HG03196 (cell line): ENCODE measurements around the gene ITPRIPL2.
A peak's percentile ranks its signal among the peaks of the same experiment; 100 is the strongest.

ENCODE experiments used
- ATAC-seq: cut with Tn5 transposase; IDR thresholded peaks from one replicate; pipeline ENCODE4 v1.9.1; 2021; ENCODE audit not compliant: unreplicated experiment

ITPRIPL2 gene

DNA sequence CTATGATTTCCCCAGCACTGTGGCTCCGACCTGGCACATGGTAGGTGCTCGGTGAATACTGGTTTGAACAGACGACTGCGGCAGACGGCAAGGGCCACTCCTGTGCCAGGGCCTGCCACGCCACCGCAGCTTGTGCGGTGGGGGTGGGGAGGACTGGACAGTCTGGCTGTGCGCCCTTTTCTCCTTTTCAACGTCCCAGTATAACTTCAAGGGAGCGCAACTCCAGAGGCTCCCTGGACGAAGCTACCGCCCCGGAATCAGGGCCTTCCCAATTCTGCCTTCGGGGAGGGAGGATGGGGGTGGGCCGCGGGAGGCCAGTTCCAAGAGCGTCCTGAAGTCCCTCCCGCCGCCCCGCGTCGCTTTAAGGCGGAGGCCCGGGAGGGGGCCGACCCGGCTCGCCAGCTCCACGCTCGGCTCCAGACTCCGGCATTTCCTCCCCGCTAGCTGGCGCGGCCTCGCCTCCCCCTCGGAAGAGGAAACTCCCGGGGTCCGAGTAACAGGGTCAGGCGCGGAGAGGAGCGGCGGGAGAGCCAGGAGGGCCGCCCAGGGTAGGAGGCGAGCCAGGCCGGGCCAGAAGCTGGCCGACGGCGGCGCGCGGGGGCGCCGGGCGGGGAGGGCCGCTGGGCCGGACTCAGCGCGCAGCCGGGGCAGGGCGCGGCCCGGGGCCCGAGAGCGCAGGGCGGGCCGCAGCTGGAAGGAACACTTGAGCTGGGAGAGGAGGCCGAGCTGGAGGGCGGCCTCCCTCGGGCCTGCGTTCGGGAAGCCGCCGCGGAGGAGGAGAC, at the start of gene ITPRIPL2:
ITPRIPL2 (plus strand) TSS at position 388 of the 782 bp plus-strand sequence. CDS start 498 bp downstream, outside the sequence.
- no peak for ATAC-seq

DNA sequence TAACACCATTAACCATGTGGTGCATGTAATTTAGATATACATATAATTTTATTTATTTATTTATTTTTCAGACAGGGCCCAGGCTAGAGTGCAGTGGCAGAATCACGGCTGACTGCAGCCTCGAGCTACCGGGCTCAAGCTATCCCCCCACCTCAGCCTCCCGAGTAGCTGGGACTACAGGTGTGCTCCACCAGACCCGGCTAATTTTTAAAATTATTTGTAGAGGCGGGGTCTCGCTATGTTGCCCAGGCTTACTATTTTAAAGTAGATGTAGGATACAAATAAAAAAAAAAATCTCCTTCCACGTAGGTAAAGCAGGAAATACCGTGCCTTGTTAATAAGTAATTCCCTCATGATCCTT, 46.8 kb upstream of the ITPRIPL2 start:
- ATAC-seq = no peak

DNA sequence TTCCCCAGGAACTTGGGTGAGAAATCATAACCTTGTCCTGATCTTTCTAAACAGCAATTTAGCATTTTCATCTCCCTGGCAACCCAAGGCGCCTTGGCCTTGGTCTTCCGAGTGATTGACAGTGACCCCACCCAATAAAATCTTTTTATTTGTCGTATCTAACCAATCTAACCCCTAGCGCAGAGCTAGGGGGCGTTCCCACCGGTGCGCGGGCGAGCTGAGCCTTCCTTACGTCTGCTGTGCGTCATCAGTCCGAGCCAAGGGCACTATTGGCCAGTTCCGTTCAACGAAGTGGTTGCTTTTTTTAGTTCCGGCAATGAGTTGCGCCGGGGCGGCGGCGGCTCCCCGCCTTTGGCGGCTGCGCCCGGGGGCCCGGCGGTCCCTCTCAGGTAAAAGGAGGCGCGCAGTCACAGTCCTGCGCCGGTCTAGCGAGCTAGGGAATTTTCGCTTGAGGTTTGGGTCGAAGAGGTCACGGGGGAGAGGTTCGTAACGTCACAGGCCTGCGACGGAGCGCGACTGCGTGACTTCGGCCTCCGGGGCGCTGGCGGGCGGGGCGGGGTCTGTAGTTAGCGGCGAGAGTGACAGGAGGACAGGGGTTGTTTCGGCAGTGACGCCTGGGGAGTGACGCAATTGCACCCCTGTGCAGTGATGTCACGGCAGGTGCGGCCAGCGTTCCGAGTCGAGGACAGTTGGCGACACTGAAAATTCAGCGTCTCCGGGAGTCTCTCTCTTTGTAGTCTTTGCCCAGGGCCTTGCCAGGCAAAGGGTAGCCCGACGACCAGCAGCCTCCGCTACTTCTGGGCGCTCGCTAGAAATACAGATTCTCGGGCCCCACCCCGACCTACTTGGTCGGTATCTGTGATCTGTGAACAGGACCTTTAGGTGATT, 46.2 kb upstream of the ITPRIPL2 start, which contains the start of gene COQ7:
COQ7 (plus strand) TSS at position 266 of the 888 bp plus-strand sequence; CDS start at position 317, 51 bp downstream.
- peak; percentile 93 for ATAC-seq

DNA sequence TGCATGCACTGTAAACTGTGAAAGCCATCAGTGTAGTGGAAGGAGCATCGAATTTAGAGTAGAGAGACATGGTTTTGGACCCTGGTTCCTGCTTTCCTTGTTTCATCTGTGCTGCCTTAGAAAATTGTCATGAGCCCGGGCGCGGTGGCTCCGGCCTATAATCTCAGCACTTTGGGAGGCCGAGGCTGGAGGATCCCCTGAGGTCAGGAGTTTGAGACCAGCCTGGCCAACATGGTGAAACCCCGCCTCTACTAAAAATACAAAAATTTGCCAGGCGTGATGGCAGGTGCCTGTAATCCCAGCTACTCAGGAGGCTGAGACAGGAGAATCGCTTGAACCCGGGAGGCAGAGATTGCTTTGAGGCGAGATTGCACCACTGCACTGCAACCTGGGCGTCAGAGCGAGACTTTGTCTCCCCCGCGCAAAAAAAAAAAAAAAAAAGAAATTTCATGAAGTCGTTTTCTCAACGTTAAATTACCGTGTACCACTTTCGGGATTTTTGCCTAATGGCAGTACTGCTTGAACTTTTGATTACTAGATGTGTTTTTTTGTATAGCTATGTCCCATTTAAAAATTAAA, 45.4 kb upstream of the ITPRIPL2 start:
- ATAC-seq = no peak

DNA sequence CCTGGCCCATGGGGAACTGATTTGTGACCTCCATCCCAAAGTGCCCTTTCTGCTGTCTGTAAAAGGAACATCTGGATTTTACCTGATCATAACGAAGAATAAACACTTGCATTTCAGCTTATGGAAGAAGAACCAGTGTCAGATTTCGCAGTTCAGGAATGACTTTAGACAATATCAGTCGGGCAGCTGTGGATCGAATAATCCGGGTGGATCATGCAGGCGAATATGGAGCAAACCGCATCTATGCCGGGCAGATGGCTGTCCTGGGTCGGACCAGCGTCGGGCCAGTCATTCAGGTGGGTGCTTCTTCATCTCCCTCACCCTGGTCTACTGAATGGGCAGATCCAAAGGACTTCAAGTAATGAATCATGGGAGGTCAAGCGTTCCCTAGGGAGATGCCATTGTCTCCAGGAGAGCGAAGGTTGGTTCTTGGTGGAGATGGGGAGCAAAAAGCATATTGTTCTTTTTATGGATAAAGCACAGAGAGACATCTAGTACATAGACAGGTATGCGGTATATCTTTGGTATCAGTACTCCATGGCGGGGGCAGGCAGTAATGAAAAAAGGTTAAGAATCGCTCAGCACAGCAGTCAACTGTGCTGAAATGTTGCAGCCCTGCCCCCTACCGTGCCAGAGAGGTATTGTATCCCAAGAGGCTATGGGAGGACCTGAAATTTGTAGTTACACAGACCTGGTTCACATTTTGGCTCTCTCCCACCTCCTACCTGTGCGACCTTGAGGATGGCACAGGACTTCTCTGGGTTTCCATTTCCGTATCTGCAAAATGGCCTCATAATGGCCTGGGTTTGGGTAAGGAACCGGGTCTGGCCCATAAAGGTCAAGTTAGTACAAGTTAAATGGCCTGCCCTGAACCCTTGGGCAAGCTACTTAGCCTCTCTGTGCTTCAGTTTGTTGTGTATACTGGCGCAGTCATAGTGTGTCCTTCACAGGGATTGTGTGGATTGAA, 41.7 kb upstream of the ITPRIPL2 start:
- ATAC-seq = no peak

DNA sequence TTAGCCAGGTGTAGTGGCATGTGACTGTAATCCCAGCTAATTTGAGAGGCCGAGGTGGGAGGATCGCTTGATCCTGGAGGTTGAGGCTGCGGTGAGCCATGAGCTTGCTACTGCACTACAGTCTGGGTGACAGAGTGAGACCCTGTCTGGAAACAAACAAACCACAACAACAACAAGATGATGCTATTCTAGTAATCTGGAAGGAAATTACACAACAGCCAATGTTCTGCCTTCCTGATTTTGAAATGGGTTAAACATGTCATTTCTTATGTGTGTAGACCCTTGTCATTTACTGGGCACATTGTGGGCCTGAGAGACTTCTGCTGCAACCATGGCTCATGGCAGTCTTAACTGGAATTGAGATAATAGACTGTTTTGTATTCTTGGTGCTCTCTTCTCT, 40.4 kb upstream of the ITPRIPL2 start:
- no peak for ATAC-seq

DNA sequence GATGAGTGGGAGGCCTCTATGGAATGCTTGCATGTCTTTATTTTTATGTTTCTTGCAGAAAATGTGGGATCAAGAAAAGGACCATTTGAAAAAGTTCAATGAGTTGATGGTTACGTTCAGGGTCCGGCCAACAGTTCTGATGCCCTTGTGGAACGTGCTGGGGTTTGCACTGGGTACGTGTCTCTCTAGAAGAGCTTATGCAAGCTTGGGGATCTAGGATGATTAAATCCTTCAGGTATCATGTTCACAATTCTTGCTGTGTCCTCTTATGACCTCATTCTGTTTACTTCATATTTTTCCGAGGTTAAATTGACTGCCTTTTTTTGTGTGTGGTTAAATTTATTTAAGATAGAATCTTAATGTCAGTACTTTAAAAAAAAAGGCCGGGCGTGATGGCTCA, 39.9 kb upstream of the ITPRIPL2 start:
- no peak for ATAC-seq

DNA sequence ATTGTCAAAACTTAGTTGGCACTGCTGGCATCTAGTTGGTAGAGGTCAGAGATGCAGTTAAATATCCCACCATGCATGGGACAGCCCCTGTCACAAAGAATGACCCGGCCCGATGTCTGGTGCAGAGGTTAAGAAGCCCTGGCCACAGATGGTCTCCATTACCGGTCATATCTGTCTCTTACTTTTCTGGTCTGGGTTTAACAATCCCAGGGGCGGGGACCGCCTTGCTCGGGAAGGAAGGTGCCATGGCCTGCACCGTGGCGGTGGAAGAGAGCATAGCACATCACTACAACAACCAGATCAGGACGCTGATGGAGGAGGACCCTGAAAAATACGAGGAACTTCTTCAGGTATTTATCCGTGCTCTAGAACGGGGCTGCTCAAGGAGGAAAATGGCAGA, 38.3 kb upstream of the ITPRIPL2 start:
- no peak for ATAC-seq

DNA sequence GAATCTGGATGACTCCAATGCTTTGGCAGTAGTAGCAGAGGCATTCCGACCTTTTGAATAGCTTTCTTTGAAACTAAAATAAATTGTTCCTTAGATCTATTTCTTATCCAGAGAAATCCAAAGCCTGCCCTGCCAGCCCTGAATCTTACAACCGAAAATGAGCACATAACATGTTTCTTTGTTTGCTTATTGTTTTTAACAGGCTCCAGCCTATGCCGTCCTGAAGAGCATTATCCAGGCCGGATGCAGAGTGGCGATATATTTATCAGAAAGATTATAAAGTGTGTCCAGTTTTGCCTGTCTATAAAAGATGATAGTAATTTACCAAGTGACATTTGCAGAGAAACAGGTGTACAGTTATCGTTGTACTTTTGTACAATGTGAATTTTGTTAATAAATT, 35.9 kb upstream of the ITPRIPL2 start:
- ATAC-seq = no peak

DNA sequence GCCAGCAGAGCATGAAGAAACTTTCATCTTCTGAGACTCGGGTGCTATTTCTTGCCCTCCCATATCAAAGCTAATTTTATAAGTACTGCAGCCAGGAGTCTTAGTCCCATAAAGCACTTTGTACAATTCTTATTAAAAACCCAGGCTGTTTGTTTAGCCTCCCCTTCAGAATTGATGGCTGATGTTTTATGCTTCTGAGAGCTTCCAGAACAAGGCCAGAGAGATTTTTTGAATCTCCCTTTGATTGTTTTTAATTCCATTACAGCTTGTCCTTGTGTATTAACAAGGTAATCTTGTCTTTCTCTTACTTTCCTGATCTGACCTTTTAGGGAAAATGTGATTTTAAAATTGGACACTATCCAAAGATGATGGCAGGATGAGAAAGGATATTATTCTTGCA, 30.1 kb upstream of the ITPRIPL2 start:
- ATAC-seq = no peak

DNA sequence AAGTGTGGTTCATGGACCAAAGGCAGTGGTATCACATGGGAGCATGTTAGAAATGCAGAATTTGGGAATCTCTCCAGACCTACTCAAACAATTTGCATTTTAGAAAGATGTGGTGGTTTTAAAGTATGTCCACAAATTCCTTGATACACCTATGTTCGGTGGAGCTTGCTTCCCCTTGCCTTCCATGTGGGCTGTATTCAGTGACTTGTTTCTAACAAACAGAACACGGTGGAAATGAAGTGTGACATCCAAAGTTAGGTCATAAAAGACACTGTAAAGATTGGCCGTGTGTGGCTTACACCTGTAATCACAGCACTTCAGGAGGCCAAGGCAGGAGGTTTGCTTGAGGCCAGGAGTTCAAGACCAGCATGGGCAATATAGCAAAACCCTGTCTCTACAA, 29.6 kb upstream of the ITPRIPL2 start:
- no peak for ATAC-seq

DNA sequence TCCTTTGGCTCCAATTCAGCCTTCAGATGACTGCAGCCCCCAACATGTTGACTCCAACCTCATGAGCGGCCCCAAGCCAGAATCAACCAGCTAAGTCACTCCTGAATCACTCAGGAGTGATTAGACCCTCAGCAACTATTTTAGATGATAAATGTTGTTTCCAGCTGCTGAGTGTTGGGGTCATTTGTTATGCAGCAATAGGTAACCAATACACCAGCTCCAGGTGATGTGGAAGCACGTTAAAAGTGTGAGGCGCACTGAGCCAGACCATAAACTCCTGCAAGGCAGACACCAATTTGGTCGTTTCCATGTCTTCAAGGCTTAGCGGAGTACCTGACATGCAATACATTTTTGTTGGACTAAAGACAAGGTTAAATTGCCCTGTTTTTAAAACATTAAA, 28.9 kb upstream of the ITPRIPL2 start:
- ATAC-seq = no peak

DNA sequence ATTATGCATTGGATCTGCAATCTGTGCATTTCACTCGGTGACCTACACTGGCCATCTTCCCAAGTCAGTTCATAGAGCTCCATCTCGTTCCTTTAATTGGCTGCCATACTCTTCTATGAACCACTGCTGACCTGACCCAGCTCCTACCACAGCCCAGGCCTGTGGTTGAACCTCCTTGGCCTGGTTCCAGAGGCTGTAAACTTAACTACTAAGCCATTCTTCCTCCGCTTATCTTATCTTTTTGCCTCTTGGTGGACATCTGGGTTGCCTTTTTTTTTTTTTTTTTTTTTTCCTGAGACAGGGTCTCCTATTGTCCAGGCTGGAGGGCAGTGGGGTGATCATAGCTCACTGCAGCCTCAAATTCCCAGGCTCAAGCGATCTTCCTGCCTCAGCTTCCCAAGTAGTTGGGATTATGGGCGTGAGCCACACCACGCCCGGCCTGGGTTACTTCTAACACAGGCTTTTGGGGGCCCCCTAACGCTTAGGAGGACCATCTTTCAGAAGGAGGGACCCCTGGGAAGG, 28.0 kb upstream of the ITPRIPL2 start:
- ATAC-seq = no peak

DNA sequence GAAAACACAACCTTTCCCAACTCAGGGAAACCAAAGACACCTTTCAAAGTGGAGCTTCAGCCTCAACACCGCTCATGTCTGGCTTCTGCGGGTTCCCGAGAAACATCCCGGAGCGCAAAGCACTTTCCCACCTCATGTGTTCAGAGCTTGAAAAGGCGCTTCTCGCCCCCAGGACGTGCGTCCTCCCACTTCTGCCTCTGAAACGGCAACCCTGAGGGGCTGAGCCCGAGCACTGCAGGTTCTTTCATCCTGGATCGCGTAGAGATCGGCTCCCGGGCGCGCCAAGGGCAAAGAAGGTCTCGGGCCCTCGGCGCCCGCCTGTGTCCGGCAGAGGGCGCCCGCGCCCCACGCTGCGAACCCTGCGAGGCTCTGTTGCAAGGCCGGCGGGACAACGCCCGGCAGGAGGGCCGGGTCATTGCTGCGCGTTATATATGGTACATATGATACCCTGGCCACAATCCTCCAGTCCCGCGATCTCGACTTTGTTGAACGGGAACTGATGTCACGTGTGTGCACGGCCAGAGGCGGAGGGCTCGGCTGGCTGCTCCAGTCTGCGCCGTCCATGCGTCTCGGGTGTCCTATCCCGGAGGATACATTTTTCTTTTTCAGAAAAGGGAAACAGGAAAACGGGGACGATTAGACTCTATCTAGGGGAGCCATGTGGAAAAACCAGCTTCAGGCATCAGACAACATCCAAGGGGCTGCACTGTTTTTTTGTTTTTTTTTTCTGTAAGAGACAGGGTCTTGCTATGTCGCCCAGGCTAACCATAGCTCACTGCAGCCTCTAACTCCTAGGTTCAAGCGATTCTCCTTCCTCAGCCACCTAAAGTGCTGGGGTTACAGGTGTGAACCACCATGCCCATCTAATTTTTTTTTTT, 27.2 kb upstream of the ITPRIPL2 start:
- ATAC-seq = peak; percentile 87

DNA sequence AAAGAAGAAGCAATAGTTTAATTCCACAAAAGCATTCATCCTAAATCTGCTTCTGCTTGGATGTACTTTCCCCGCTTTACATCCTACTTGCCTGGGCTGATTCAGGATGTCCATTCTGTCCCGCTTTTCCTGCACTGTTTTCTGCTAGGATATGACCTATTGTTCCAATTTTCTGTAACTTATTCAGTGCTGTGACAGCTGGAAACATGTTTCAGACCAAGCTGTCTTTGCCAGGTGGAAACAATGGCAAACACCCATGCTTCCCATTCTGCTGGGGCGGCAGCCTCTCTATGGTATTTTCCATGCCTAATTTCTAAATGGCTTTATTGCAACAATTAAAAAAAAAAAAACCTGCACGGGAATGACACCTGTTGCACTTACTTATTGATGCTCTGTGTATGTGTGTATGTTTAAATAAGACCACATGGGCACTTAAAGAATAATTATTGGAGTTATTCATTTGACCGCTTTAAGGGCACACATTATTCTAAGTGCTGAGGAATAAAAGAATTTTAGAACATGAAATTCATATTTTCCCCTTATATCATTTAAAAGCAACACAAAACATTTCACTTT, 25.3 kb upstream of the ITPRIPL2 start:
- no peak for ATAC-seq

DNA sequence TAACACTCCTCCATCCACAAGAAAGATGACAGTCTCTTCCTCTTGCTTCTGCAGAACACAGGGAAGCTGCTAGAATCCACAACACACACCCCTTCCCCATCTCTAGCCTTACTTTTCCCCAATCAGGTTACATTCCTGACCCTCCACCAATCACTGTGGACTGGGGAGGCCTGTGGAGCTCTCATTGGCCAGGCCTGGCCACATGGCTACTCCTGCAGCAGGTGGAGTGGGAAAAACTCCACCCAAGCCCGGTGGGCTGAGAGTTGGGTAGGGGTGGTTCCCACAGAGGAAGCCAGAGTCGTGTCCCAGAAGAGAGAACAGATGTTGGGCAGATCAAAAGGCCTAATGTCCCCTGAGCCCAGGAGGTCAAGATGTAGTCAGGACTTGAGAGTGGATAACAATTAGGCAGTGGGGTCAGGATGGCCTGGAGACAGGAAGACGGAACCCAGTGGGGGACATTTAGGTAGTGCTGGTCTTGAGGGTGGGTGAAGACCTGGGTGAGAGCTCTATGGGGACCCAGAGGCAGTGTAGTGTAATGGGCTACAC, 24.3 kb upstream of the ITPRIPL2 start:
- ATAC-seq = no peak

DNA sequence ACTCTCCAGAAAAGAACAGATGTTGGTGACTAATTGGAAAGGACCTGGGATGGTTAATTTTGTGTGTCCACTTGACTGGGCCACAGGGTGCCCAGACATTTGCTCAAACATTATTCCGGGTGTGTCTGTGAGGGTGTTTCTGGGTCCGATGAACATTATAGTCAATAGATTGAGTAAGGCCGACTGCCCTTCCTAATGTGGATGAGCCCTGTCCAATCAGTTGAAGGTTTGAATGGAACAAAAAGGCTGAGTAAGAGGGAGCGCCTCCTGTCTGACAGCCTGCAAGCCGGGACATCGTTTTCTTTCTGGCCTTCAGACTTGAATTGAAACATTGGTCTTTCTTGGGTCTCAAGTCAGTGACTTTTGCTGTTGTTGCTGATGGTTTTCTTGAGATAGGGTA, 22.8 kb upstream of the ITPRIPL2 start:
- ATAC-seq = no peak

DNA sequence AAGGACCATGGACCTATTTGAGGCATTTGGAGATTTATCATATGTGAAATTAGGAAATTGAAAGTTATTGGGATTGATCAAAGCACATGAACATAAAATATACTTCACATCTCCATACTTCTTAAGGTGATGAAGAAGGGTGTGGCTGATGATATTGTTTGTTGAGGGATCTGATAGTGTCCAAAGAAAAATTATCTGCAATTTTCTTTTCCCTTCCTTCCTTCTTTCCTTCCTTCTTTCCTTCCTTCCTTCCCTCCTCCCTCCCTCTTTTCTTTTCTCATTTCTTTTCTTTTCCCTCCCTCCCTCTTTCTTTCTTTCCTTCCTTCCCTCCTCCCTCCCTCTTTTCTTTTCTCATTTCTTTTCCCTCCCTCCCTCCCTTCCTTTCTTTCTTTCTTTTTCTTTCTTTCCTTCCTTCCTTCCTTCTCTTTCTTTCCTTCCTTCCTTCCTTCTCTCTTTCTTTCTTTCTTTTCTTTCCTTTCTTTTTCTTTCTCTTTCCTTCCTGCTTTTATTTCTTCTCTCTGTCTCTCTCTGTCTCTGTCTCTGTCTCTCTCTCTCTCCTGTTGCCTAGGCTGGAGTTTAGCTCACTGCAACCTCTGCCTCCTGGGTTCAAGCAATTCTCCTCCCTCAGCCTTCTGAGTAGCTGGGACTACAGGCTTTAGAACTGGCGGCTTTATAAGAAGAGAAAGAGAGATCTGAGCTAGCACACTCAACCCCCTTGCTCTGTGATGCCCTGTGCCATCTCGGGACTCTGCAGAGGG, 20.9 kb upstream of the ITPRIPL2 start:
- no peak for ATAC-seq
